DMS53 treated with DMSO at 0.1 percent for 48 hours (cell line): ENCODE results near the gene POM121C.
"Not testable (repeated sequence)": the region's sequence is repeated elsewhere in the genome, so short reads cannot be mapped to it uniquely, and the experiment has no call there.

Source experiments
- DNase-seq: peaks from one replicate; lab custom pipeline; 2025; ENCODE audit not compliant: unreplicated experiment; lab: John Stamatoyannopoulos, UW

Gene POM121C

DNA sequence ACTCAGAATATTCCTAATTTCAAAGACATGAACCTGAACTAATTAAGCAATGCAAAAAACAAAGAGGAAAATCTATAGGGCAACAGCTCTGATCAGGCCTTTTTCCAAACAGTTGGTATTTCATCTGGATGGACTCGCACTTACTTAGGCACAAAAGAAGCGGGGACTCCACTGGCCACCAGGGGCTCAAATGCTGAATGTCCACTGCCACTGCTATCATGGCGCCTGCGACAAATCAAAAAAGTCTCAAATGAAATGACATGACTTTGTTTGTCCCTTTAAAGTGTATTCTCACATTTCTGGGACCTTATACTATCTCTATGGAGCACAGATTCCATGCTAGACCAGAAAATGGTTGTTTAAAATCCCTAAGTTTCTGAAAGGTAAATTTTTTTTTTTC is 47.1 kb downstream of the POM121C start:
- DNase-seq, result not testable (repeated sequence)

DNA sequence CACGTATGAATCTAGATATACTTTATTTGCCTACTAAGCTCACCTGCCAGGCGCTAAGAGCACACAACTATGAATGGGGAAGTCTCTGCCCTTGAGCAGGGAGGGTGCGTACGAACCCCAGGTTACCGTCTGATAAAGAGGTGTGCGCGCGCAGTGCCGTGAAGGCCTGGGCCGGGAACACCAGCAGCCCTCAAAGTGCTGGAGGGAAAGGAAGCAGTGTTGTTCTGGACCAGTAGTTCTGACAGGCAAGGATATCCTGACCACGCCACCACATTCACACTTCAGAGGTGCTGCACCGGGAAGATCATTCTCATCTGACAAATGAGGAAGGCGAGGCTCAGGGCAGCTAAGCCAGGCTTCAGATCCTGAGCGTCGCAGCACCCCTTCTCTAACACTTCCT is 62.6 kb downstream of the POM121C start:
- not testable (repeated sequence) for DNase-seq

DNA sequence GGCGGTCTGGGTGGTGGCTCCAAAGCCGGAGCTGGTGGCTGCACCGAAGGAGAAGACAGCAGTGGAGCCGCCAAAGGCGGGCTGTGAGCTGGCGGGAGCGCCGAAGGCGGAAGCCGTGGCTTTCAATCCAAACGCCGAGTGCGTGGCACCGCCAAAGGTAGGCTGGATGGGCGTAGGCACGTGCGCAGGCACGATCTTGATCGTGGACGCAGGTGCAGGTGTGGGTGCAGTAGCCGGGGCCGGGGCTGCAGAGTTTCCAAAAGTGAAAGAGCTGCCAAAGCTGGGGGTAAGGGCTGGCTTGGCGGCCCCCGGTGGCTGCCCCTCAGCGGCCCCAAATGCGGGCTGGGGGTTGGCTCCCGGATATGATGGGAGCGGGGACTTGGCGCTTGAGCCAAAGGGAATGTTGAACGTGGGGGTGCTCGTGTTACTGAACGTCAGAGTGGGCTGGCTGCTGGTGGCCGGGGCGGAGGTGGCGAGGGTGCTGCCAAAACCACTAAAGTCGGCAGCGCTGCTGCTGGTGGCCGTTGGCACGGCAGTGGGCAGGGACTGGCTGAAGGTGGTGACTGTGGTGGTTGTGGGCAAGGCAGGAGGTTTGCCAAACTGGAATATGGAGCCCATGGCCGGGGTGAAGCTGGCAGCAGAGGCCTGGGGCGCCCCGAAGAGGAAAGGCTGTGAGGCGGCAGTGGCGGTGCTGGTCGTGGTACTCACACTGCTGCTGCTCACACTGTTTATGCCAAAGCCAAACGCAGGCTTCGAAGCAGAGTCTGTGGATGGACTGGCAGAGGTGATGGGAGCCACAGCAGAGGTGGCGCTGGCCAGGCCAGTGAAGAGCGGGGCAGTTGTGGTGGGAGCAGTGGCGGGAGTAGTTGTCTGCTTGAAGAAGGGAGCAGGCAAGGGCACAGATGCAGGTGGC is 64.0 kb downstream of the POM121C start:
- not testable (repeated sequence) for DNase-seq

DNA sequence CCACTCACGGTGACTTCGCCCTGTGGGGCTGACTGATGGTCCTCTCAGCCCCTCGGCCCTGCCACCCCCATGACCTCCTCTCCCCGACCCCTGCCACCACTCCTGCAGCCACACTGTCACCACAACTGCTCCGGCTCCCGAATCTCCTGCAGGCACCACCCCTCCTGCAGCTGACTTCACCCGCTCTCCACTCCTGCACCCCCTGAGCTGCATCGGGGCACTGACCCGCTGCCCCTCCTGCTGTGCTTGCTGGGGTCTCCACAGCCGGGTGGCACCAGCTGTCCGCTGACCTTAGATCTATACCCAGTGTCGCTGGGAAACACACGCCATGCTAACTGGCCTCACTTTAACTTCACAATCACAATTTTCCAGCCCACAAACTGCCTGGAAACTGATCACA is 65.9 kb downstream of the POM121C start:
- not testable (repeated sequence) for DNase-seq

DNA sequence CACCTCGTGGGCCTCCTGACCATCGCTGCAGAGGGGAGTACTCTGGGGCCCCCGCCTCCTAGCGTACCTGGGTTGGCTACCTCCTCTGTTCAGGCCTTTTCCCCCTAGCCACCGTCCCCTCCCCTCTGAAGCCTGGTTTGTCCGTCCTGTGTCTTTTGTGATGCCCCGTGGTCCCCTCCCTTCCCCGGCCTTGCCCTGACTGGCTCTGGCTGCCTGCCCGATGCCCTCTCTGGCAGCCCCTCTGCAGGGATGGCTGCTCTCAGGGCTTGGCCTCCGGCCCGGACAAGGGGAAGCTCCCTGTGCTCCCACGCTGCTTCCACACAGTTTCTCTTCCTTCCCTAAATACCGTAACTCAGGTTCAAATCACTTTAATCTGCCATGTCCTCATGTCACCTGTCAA is 66.4 kb downstream of the POM121C start:
- DNase-seq, result not testable (repeated sequence)

DNA sequence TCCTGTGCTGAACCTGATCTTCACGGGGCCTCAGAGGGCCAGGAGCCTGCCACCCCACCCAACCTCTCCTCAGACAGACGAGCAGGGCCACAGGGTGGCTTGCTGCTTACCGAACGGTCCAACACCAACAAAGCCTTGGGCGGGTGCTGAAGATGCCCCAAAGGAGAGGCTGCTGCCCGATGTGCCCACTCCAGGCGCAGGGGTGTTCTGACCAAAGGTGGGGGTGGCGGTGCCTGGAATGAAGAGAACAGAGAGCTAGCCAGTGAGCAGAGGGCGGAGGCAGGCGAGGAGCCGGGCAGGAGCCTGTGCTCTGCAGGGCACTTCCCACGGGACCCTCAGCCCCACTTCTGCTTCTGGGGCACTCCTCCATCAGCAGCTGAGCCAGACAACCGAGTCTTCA is 66.9 kb downstream of the POM121C start:
- DNase-seq, result not testable (repeated sequence)

DNA sequence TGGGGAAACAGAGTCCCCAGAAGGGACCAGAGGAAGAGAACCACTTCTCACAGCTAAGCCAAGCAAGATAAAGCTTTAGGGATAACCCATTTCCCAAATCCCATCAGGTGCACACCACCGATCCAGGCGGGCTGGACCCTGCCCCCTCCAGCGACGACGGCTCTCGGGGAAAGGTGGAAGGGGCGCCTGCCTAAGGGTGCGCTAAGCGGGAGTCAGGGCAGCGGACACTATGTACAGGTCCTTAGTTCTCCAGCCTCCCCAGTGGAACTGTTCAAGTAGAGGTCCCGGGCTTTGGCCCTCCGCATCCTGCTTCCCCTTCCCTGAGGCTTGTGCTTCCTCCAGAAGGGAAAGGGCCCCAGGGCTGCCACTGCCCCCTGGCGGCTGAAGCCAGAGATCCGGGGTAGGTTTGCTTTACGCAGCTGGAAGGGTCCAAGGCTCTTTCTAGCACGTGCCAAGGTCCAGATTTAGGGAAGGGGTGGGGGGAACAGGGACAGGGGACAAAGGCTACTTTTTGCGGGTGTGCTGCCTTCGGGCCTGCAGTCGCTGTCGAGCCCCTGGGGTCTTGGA is 67.7 kb downstream of the POM121C start:
- not testable (repeated sequence) for DNase-seq

DNA sequence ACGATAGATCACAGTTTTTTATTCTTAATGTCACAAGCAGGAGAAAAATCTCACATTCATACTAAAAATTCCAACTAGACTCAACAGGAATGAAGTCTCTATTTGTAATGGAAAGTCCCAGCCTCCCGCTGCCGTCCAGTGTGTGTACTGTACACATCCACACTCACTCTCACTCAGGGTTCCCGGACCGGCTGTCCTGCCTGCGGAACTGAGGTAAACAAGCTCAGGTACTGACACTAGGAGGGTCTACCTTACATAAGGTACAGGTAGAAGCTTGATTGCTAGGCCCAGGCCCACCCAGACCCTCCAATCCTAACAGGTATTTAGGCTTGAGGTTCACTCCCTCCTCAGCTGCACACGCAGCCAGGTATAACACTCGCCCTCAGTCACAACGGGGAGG is 69.3 kb downstream of the POM121C start:
- not testable (repeated sequence) for DNase-seq

DNA sequence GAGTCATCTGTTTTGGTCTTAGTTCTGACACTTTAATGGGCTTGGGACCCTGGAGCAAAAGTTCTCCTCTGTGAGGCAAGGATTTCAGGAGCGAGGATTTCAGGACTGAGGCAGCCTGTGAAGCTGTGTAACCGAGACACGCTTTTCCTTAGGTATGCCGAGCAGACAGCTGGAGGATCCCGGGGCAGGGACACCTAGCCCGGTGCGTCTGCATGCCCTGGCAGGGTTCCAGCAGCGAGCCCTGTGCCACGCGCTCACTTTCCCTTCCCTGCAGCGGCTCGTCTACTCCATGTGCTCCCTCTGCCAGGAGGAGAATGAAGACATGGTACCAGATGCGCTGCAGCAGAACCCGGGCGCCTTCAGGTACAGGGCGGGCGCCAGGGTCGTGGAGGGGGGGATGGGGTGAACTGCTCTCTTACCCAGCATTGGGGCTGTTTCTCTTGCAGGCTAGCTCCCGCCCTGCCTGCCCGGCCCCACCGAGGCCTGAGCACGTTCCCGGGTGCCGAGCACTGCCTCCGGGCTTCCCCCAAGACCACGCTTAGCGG is 70.2 kb downstream of the POM121C start:
- not testable (repeated sequence) for DNase-seq

DNA sequence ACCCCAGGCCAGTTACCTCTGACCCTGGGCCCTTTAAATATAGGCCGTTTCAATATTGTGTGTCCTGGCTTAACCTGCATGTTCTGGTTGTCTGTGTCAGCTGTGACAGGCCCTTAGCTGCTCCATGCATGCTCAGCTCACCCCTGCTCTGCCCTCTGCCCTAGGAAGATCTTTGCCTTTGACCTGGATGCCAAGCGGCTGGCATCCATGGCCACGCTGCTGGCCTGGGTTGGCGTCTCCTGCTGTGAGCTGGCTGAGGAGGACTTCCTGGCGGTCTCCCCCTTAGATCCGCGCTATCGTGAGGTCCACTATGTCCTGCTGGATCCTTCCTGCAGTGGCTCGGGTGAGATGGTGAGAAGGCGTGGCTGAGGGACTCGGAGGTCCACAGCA is 70.7 kb downstream of the POM121C start:
- not testable (repeated sequence) for DNase-seq

DNA sequence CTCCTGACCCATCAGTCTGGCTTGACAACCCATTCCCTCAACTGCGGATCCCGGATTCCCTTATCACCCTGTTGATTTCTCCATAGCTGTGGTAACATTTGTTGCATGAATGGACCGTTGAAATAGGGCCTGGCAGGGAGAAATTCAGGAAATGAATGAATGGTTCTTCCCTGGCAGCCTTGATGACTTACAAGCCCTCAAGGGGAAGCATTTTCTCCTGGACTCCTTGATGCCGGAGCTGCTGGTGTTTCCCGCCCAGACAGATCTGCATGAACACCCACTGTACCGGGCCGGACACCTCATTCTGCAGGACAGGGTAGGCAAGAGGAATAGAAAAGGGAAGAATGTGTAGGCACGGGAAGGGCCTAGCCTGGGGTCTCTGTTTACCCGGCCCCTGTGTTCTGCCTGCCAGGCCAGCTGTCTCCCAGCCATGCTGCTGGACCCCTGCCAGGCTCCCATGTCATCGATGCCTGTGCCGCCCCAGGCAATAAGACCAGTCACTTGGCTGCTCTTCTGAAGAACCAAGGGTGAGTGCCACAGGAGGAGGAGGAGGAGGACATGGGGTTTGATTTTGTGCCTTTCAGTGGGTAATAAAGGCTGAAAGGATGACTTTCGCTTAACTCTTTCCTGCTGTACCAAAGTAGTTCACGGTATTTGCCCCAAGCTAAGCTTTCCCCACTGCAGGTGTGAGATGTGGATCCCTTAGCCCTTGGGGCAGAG is 71.2 kb downstream of the POM121C start:
- not testable (repeated sequence) for DNase-seq

DNA sequence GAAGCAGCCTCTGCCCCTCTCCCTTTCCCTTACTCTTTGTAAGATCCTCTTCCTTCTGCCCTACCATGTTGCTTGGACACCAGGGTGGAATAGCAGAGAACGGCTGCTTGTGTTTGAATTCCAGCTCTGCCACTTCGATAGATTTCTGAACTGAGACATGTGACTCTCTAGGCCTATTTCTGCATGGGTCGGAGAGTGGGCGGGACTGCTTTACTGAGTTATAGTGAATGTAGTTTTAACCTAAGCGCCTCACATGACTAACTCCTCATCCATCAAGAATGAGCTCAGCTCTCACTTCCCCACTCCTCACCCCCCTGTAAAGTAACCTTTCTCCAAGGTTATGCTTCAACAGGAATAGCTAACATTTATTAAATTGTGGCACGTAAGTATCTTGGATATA is 71.9 kb downstream of the POM121C start:
- not testable (repeated sequence) for DNase-seq

DNA sequence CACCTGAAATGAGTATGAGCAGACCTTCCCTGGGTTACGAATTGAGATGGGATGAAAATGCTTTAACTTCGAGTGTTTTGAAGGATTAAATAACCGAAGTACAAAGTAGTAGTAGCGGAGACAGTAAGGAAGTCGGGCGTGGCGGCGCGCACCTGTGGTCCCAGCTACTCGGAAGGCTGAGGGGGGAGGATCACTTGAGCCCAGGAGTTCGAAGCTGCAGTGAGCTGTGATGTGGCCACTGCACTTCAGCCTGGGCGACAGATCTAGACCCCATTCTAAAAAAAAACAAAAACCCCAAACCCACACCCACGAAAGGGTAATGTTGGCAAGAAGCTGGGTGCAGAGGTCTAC is 75.3 kb downstream of the POM121C start:
- not testable (repeated sequence) for DNase-seq

DNA sequence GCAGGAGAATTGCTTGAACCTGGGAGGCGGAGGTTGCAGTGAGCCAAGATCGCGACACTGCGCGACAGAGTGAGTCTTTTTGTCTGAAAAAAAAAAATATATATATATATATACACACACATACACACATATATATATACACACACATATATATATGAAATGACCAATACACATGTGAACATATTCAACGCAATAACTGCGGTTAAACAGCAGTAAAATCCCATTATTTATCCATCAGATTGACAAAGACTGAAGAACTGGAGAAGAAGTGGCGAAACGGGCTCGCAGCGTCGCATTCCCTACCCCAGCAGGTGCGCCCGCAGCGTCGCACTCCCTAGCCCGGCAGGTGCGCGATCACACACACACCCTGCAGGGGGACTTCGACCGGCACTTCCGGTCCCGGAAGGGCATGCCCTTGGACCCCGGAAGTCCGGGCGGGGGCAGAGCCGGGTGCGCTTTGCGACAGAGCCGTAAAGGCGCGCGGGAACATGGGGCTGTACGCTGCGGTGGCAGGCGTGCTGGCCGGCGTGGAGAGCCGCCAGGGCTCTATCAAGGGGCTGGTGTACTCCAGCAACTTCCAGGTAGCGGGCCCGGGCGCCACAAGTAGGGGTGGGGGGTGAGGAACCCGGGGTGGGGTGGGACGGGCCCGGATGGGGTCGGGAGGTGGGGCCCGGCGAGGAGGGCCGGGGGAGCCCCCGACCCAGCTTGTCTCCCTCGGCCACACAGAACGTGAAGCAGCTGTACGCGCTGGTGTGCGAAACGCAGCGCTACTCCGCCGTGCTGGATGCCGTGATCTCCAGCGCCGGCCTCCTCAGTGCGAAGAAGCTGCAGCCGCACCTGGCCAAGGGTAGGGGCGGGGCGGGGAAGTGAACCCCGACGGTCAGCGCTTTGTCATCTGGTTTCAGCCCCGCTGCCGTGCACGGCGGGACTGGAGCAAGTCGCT is 75.9 kb downstream of the POM121C start:
- DNase-seq, result not testable (repeated sequence)

DNA sequence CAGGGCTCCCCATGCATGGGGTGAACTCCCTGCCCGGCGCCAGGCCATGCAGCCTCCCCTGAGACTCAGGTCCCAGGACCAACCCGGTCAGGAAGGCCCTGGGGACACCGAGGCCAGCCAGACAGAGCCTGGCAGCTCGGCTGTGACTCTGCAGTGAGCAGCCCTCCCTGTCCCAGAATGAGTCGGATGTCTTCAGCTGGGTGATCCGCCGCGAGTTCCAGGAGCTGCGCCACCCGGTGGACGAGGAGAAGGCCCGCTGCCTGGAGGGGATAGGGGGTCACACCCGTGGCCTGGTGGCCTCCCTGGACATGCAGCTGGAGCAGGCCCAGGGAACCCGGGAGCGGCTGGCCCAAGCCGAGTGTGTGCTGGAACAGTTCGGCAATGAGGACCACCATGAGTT is 81.4 kb downstream of the POM121C start:
- DNase-seq, result not testable (repeated sequence)

DNA sequence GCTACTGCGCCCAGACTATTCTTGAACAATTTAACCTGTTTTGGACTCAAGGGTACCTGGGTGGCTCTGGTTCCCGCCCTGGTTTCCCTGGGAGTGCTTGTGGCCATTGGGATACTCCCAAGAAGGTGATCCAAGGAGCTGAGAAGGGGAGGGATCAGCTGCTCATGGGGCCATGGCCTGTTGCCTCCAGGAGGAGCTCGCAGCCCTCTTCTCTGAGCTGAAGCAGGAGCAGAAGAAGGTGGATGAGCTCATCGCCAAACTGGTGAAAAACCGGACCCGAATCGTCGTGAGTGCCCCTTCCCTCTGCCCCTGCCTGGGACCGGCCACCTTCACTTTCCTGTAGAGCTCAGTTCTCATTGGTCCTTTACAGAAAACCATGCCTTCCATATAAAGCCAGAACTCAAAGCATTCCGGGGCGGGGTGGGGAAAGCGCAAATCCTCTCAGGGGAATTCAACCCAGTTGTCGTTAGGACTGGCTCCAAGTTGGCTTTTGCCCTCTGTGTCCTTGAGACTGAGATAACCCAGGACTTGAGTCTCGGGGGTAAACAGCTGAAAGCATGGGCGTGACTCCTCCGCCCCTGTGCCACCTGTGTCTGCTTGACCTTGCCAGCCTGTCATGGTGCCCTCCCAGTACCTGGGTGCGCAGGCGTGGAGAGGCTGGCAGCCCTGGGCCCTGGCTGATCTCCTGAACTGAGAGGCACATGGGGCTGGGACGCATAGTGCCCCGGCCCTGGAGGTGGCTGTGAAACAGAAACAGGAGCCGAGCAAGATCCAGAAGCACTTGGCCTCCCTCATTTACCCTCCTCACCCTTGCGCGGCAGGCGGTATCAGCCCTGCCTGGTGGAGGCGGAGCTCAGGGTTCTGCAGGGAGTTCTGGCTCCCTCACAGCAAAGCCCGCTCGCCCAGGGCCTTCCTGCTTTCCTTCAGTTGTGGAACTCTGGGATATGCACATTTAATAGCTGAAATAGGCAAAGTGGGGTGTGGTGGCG is 82.3 kb downstream of the POM121C start:
- DNase-seq, result not testable (repeated sequence)

DNA sequence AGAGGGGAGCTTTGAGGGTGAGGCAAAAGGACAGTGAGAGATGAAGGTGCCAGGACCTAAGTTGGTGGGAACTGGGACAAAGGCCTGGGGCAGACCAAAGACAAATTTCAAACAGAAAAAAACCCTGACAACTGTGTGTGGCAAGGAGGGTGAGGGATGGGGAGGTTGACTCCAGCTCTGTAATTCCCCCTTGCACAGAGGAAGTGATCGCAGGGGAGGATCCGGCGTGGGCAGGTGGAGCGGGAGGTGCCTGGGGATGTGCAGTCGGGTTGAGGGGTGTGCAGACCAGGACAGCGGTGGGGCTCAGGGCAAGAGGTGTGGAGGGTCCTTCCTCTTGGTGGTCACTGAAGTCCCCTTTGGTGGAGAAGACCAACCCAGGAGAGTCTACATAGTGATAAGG is 85.5 kb downstream of the POM121C start:
- not testable (repeated sequence) for DNase-seq

DNA sequence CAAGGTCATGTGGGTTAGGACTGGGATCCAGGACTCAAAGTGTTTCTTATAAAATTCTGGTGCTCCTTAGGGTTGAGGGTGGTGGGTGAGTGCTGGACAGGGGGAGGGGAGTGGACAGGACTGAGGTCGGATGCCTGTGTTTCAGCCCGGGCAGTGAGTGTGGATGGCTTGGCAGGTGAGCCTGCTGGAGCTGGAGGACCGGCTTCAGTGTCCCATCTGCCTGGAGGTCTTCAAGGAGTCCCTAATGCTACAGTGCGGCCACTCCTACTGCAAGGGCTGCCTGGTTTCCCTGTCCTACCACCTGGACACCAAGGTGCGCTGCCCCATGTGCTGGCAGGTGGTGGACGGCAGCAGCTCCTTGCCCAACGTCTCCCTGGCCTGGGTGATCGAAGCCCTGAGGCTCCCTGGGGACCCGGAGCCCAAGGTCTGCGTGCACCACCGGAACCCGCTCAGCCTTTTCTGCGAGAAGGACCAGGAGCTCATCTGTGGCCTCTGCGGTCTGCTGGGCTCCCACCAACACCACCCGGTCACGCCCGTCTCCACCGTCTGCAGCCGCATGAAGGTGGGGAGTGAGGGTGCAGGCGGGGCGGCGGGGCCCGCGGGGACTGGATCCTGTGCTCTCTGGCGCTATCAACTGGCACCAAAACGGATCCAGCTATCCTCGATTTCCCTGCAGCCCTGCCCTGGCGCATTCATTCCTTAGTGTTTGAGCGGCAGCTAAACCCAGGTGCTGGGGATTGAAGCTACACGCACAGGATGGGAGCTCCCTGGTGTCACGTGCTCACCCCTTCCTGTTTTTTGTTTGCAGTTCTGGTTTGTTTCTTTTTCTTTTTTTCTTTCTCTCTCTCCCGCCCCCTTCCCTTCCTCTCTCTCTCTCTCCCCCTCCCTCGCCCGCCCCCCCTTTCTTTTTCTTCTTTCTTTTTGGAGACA is 87.1 kb downstream of the POM121C start:
- DNase-seq, result not testable (repeated sequence)
